ENCODE measurements around the gene RAET1E.
"Not testable (repeated sequence)": the region's sequence is repeated elsewhere in the genome, so short reads cannot be mapped to it uniquely, and the experiment has no call there.

The RAET1E gene

DNA sequence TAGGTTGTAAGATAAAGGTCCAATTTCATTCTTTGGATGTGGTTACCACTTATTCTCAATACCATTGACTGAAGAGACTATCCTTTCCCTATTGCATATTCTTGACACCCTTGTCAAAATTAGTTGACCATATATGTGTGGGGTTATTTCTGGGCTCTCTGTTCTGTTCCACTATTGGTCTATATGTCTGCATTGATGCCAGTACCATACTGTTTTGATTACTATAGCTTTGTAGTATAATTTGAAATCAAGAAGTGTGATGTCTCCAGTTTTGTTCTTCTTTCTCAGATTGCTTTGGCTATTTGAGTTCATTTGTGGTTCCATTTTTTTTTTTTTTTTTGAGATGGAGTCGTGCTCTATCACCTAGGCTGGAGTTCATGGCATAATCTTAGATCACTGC, 25.7 kb downstream of the RAET1E start:
- H3K4me3 ChIP-seq (ENCODE audit: low read length): no peak overlapping the region
- DNase-seq (ENCODE audit: low read depth, low spot score): no peak

DNA sequence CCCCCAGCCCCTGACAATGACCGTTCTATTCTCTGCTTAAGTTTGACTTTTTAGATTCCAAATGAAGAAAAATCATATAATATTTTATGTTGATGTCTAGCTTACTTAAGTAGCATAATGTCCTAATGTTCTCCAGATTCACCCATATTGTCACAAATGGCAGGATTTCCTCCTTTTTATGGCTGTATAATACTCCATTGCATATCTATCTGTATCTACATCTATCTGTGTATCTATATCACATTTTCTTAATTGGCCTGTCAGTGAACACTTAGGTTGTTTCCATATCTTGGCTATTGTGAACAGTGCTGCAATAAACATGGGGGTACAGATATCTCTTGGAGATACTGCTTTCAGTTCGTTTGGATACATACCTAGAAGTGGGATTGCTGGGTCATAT, 26.7 kb downstream of the RAET1E start:
- no peak for DNase-seq (ENCODE audit: low read depth, low spot score)
- no peak overlapping the region for H3K4me3 ChIP-seq (ENCODE audit: low read length)

DNA sequence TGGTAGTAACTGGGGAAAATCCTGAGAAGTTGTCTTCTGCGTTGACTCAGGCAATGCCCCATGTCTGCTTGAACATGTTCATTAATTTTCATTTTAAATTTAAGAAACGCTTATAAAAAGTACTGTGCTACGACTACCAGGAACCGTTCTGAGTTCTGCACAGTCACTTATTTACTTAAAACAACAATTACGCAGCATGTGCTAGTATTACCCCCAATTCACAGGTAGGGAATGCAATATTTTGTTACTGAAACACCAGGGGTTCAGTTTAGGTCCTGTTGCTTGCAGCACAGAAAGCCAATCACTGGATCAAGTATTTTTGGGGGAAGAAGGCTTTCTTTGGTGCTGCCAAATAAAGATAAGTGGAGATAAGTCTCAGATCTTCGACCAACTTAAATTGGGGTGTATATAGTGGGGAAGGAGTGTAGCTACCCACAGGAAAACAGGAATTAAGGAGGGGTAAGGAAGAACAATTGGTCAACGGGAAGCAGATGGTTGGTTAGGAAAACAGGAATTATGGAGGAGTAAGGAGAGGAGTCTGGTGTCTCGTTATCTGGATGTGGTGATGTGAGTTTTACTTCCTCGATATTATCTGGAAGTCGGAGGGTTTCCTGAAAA, 28.5 kb downstream of the RAET1E start:
- DNase-seq (ENCODE audit: low read depth, low spot score): no peak
- no peak overlapping the region for H3K4me3 ChIP-seq (ENCODE audit: low read length)

DNA sequence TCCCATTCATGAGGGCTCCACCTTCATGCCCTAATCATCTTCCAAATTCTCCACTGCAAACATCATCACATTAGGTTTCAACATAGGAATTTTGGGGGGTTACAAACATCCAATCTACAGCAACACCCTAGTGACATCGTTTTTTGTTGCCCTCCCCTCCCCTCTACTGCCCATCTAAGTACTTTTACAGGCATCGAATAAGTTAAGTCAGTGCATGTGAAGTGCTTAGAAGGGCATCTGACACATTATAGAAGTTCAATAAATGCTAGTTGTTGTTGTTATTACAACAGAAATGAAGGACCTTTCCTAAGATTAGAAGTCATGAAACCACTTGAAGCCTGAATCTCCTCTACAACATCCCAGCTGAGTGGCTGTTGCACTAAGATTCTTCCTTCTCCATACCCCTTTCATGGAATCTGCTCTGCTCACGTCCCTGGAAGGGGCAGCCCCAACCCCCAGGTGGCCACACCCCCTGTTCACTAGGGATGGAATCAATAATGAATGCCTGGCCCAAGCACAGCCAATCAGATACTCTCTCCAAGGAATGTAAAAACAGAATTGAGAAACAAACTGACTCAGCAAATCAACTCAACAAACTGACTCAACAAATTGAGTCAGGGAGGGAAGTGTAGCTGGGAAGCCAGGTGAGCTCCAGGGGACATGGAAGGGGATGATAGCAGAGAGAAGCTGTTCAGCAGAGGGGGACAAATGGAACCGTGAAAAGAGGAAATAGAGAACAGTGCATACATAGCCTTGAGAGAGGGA, 29.9 kb downstream of the RAET1E start:
- no peak overlapping the region for H3K4me3 ChIP-seq (ENCODE audit: low read length)
- no peak for DNase-seq (ENCODE audit: low read depth, low spot score)

GRCh38 chr6:149864578-149865535, 33.1 kb downstream of the RAET1E start:
- peak; percentile 73 for DNase-seq (ENCODE audit: low read depth, low spot score)
- peak overlapping the region; percentile 60 for H3K4me3 ChIP-seq (ENCODE audit: low read length)

DNA sequence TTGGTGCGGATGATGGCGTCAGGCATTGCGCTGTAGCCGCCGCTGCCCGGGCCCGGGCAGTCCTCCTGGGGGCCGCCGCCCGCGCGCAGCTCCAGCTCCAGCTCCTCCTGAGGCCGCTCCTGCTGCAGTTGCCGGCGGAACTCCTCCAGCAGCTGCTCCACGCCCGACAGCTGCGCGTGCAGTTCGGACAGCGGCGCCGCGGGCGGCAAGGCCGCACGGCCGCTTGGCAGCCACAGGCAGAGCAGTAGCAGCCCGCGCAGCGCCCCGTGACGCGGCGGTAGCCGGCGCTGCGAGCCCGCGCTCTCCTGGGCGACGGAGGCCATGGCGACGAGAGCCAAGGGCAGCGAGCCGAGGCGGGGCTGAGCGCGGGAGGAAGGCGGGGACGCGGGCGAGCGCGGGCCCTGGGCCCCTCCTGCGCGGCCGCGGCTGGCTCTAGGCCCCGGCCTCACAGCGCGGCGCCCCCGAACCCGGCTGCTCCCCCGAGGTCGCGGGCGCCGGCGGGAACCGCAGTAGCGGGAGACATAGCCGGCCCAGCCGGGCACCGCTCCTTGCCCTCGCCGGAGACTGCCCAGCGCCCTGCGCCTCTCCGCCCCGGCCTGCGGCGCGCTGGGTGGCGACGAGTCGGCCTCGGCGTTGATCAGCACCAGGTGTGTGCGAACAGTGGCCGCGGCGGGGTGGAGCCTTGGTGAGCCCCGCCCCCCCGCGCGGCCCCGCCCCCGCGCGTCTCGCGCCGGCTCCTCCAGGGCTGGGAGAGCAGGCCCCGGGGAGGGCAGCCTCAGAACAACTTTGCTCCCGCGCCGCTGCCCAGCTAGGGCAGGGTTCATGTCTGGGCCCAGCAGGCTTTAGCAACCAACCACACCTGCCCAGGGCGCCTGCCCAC, 34.0 kb downstream of the RAET1E start, which contains the start of gene LRP11:
Gene LRP11 (minus strand): TSS at position 662 of the 880 bp plus-strand sequence. CDS start 339 bp downstream, at position 323.
- peak within 1 kb of the TSS; percentile 60 for H3K4me3 ChIP-seq (ENCODE audit: low read length)
- DNase-seq (ENCODE audit: low read depth, low spot score): peak; percentile 69

DNA sequence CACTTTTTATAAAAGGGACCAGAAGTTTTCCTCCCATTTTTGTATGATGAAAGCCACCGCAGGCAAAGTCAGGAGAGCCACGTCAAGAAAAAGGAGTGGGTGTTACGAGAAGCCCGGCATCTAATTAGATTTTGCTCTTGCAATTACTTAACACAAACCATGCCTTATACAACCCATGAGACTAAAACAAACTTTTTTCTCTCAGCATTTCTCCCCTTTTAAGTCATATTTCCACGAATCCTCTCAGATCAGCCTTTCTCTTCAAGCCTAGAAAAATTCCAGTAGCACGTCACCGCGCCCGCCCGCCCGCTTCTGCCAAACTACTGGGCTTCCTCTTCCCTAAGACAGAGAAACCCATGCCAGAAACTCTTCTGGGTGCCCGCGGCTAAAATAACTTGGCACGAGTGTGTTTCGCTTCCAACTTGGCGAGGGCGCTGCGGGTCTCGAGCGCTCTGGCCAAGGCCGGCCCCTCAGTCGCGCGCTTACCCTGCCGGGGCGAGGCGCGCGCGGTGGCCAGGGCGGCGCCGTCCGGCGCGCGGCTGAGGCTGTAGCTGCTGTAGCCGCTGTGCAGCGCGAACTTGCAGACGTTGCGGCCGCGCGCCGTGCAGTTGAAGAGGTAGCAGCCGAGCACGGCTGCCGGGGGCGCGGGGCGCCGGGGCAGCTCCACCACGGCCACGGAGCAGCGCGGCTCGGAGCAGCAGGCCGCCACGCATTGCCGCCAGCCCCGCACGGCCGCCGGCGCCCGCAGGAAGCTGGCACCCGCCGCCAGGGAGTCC, 34.8 kb downstream of the RAET1E start:
- peak overlapping the region; percentile 60 for H3K4me3 ChIP-seq (ENCODE audit: low read length)
- DNase-seq (ENCODE audit: low read depth, low spot score): no peak

DNA sequence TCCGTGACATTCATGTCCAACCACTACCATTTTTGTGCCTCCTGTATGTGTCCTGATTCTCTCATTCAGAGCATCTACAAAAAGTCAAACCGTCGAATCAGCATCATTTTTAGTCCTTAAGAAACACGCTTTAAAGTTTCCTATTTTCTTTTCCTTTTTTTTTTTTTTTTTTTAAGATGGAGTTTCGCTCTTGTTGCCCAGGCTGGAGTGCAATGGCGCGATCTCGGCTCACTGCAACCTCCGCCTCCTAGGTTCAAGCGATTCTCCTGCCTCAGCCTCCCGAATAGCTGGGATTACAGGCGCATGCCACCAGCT, 35.5 kb downstream of the RAET1E start:
- not testable (repeated sequence) for DNase-seq (ENCODE audit: low read depth, low spot score); H3K4me3 ChIP-seq (ENCODE audit: low read length)

DNA sequence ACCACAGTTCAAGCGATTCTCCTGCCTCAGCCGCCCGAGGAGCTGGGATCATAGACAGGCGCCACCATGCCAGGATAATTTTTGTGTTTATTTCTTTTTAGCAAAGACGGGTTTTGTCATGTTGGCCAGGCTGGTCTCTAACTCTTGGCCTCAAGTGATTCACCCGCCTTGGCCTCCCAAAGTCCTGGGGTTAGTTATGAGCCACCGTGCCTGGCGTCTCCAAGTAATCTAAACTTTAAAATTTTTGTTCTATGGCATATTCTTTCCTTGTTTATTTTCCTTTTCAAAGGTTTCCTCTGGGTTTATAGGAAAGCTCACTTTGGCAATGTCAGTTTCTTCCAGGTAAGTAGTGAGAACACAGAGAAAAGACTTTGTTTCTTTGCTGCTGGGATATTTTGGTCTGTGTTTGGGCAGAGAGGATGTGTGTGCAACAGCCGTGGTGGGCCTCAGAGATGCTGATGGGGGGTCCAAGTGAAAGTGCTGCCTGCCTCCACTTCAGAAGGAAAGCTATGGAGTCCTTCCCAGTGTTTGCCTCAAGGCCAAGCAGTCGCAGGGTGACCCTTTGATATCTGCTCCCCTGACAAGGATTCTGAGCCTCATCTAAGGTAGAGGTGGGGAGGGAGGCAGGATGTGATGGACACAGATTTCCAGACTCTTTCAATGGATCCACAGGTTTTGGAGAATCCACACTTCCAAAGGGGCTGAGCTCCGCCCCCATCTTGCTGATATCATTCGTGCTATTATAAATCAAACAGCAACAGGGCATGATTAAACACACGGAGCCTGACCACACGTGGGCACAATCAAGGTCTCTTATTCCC, 36.1 kb downstream of the RAET1E start:
- no peak for DNase-seq (ENCODE audit: low read depth, low spot score)
- no peak overlapping the region for H3K4me3 ChIP-seq (ENCODE audit: low read length)

GRCh38 chr6:149860834-149861602, 36.9 kb downstream of the RAET1E start:
- no peak overlapping the region for H3K4me3 ChIP-seq (ENCODE audit: low read length)

GRCh38 chr6:149860513-149860833, 37.4 kb downstream of the RAET1E start:
- H3K4me3 ChIP-seq (ENCODE audit: low read length): no peak overlapping the region
- no peak for DNase-seq (ENCODE audit: low read depth, low spot score)

More at GRCh38 chr6:149860834-149861602, 36.9 kb downstream of the RAET1E start:
- no peak for DNase-seq (ENCODE audit: low read depth, low spot score)

DNA sequence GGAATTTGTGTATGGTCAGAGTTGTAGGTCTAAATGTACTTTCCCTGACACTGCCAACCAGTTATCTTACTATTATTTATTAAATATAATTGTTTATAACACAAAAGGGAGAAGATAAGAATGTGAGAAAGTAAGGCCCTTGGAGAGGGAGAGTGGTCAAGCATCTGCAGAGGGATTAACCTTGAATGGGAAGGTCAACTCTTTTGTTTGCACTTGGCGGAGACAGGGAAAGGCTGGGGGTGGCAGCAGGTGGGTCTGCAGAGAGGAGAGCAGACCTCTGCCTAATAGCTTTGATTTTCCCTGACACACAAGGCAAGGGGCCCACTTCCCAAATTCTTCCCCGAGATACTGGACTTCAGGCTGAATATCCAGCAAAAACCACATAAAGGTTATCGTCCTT, 38.0 kb downstream of the RAET1E start:
- DNase-seq (ENCODE audit: low read depth, low spot score): no peak
- no peak overlapping the region for H3K4me3 ChIP-seq (ENCODE audit: low read length)

- no peak for DNase-seq (ENCODE audit: low read depth, low spot score)
- no peak overlapping the region for H3K4me3 ChIP-seq (ENCODE audit: low read length)
These were observed 38.5 kb downstream of the RAET1E start for GRCh38 chr6:149859368-149859767.

DNA sequence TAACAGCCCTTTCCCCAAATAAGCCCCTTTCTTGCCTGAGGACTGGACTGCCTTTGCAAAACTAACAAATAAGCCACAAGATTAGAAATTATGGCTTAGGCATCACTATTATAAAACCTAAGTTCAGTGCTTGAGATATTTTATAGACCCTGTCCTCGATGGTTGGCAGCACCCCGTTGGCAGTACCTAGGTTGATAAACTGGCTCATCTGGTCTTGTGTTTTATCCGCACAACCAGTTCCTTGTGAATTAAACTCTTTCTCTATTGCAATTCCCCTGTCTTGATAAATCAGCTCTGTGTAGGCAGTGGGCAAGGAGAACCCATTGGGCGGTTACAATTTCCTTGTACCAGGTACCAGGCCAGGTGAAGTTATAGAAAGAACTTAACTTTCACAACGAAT, 40.4 kb downstream of the RAET1E start:
- no peak overlapping the region for H3K4me3 ChIP-seq (ENCODE audit: low read length)
- no peak for DNase-seq (ENCODE audit: low read depth, low spot score)

- no peak overlapping the region for H3K4me3 ChIP-seq (ENCODE audit: low read length)
- DNase-seq (ENCODE audit: low read depth, low spot score): no peak
These were observed 41.5 kb downstream of the RAET1E start for GRCh38 chr6:149856256-149856994.

GRCh38 chr6:149855741-149856140, 42.2 kb downstream of the RAET1E start:
- H3K4me3 ChIP-seq (ENCODE audit: low read length): no peak overlapping the region
- DNase-seq (ENCODE audit: low read depth, low spot score): no peak
